Urothelium cell line (cell line): ENCODE measurements around the gene SERTAD1.
"Not testable (repeated sequence)": the region's sequence is repeated elsewhere in the genome, so short reads cannot be mapped to it uniquely, and the experiment has no call there.

Source experiments
- DNase-seq: peaks from one replicate; pipeline ENCODE4 v3.0.0; 2011; ENCODE audit warnings: low spot score, mixed read lengths
- FAIRE-seq: peaks from 2 replicates; lab custom pipeline; 2011; peaks lifted over from hg19 to GRCh38; lab: Jason Lieb, UNC

The SERTAD1 gene

GRCh38 chr19:40452016-40452415 lies 26.2 kb upstream of the SERTAD1 start:
- FAIRE-seq = no peak
- no peak for DNase-seq

GRCh38 chr19:40450664-40451063 lies 24.9 kb upstream of the SERTAD1 start:
- FAIRE-seq (no peak), DNase-seq (no peak)

- FAIRE-seq = no peak
Observed at GRCh38 chr19:40449506-40449905, 23.7 kb upstream of the SERTAD1 start.

GRCh38 chr19:40446263-40446784 lies 20.5 kb upstream of the SERTAD1 start:
- FAIRE-seq = no peak
- no peak for DNase-seq

More at GRCh38 chr19:40449506-40449905, 23.7 kb upstream of the SERTAD1 start:
- no peak for DNase-seq

- FAIRE-seq (no peak), DNase-seq (no peak)
Observed at GRCh38 chr19:40445780-40446262, 20.0 kb upstream of the SERTAD1 start.

- DNase-seq = no peak
- no peak for FAIRE-seq
Observed at GRCh38 chr19:40444825-40445312, 19.1 kb upstream of the SERTAD1 start.

- peak; percentile 97 for DNase-seq
- FAIRE-seq = peak; percentile 79
Observed at GRCh38 chr19:40444000-40444824, 18.4 kb upstream of the SERTAD1 start, which contains the start of gene SERTAD3. SERTAD3 (minus strand) TSS chr19:40444335; CDS start chr19:40442080, 2,255 bp downstream.

- peak; percentile 98 for DNase-seq
- FAIRE-seq = no peak
Observed at GRCh38 chr19:40443131-40443999, 17.6 kb upstream of the SERTAD1 start.

GRCh38 chr19:40442328-40443130 lies 16.7 kb upstream of the SERTAD1 start:
- FAIRE-seq (no peak), DNase-seq (no peak)

GRCh38 chr19:40441719-40442253 lies 16.0 kb upstream of the SERTAD1 start:
- no peak for FAIRE-seq
- no peak for DNase-seq

GRCh38 chr19:40438284-40438683 lies 12.5 kb upstream of the SERTAD1 start:
- DNase-seq (no peak), FAIRE-seq (no peak)

GRCh38 chr19:40433391-40434216 lies 7.8 kb upstream of the SERTAD1 start:
- FAIRE-seq = no peak
- peak; percentile 91 for DNase-seq

GRCh38 chr19:40432760-40433159 lies 7.0 kb upstream of the SERTAD1 start:
- not testable (repeated sequence) for DNase-seq, FAIRE-seq

- FAIRE-seq (no peak), DNase-seq (no peak)
Observed at GRCh38 chr19:40431698-40432097, 5.9 kb upstream of the SERTAD1 start.

- FAIRE-seq, DNase-seq: not testable (repeated sequence)
Observed at GRCh38 chr19:40430242-40430641, 4.5 kb upstream of the SERTAD1 start.

- DNase-seq, FAIRE-seq: not testable (repeated sequence)
Observed at GRCh38 chr19:40428197-40428596, 2.4 kb upstream of the SERTAD1 start.

GRCh38 chr19:40424637-40425449 lies 949 bp downstream of the SERTAD1 start:
- DNase-seq (no peak), FAIRE-seq (no peak)

- no peak for DNase-seq
- no peak for FAIRE-seq
Observed at GRCh38 chr19:40423938-40424337, 1.9 kb downstream of the SERTAD1 start.
